Erythroblast (primary cell): ENCODE results near the gene HK3.

Experiments
- DNase-seq, 2 experiments: peaks; one replicate each; lab custom pipeline; 2025; lab: John Stamatoyannopoulos, UW
- GATA1 ChIP-seq: IDR thresholded peaks from 2 replicates; pipeline ENCODE4 v1.6.1; 2011; ENCODE audit warnings: low read depth, mild to moderate bottlenecking, control low read depth, low read length, moderate library complexity
- POLR2A ChIP-seq: IDR thresholded peaks from 2 replicates; pipeline ENCODE4 v1.6.1; 2011; ENCODE audit warnings: mild to moderate bottlenecking, low read length

Gene HK3, protein sequence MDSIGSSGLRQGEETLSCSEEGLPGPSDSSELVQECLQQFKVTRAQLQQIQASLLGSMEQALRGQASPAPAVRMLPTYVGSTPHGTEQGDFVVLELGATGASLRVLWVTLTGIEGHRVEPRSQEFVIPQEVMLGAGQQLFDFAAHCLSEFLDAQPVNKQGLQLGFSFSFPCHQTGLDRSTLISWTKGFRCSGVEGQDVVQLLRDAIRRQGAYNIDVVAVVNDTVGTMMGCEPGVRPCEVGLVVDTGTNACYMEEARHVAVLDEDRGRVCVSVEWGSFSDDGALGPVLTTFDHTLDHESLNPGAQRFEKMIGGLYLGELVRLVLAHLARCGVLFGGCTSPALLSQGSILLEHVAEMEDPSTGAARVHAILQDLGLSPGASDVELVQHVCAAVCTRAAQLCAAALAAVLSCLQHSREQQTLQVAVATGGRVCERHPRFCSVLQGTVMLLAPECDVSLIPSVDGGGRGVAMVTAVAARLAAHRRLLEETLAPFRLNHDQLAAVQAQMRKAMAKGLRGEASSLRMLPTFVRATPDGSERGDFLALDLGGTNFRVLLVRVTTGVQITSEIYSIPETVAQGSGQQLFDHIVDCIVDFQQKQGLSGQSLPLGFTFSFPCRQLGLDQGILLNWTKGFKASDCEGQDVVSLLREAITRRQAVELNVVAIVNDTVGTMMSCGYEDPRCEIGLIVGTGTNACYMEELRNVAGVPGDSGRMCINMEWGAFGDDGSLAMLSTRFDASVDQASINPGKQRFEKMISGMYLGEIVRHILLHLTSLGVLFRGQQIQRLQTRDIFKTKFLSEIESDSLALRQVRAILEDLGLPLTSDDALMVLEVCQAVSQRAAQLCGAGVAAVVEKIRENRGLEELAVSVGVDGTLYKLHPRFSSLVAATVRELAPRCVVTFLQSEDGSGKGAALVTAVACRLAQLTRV

DNA sequence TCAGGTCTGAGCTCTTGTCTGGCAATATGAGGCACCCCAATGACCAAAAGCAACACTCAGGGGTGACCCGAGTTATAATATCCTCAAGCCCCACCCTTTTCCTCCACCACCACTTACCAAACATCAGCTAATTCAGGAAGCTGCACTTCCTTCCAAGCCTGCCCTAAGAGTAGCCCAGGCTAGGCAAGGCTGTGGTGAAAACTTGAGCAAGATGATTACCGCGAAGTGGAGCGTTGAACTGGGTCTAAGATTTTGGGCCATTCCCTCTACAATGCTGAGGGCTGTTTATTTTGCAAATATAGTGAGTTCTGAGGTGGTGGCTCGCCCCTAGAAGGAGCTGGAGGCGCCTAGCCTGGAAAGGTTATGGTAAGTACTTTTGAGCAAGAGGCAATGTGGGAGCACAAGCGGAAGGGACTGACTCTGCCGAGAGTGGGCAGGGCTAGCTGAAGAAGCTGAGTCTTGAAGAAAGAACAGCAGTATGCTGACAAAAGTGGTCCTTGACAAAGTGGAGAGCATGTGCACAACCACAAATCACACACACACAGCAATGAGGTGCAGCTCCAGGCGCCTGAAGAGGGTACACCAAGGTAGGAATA, at the start of gene HK3:
TSS of gene HK3 (minus strand) at position 51 of the 596 bp plus-strand sequence. CDS start 3,187 bp downstream, outside the sequence.
- no peak for DNase-seq
- no peak for TF ChIP-seq POLR2A
- no peak for TF ChIP-seq GATA1

DNA sequence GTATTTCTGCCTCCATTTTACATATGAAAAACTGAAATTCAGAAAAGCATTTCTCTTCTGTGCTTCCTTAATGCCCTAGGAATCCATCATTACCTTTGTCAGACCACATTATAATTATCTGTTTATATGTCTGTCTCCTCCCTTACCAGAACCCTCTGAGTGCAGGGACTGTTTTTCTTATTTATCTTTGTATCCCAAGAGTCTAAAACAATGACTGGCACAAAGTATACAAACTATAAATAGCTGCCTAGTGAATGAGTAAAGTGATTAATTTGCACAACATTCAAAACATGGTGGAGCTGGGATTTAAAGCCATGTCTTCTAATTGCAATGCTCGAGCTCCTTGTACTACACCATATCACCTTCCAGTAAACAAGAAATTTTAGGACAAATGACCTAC, 49.3 kb upstream of the HK3 start:
- no peak for TF ChIP-seq GATA1
- no peak for TF ChIP-seq POLR2A
- DNase-seq: no peak

DNA sequence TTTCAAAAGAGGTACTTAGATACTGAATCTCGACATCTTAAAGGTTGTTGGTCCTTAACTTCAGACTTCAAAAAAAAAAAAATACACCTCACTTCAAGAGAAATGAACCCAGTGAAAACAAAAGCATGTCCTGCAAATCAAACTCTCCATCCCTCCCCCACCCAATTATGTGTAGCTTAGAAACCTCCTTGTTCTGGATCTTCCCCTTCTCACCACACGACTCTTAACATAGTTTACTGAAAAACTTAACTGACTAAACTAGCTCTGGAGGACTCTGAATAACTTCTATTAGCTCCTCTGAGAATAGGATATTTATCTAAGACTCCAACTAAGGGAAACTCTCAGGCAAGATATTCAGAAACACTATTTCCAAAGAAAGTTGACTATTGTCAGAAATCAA, 48.7 kb upstream of the HK3 start:
- TF ChIP-seq GATA1 (no peak), POLR2A (no peak)
- DNase-seq: no peak

DNA sequence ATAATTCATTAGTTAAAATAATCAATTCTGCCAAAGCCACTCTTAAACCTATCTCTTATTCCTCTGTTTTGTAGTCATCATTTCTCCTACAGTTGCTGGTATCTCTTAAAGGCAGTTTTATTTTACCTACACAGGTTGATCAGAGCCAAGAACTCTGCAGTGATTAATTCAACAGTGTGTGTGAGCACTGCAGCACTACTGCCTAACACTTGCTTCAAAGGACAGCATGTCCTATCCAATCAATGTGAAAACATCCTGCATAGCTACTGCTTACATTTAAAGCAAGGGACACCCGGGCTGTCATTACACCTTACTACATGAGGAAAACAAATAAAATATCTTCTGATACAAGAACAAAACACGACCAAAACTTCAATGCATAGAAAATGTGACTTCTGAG, 45.1 kb upstream of the HK3 start:
- TF ChIP-seq POLR2A (no peak), GATA1 (no peak)
- no peak for DNase-seq

DNA sequence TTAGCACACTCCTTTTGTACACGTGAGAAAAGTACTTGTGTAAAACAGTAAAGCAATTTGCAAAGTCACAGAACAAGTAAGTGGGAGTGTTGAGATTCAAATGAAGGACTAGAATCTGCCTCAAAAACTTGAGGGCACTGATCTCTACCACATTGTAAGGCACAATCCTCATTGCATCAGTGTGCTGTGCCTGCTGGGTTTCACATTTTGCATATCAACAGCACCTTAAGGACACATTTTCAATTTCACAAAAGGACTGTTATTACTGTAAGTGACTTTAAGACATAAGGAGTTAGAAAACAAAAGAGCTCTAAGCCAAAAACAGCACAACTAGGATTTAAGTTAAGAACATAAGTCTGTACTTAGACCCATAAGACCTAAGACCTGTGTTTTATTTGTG, 44.7 kb upstream of the HK3 start:
- peak in 1 of 2 experiments; percentile 16 for DNase-seq
- TF ChIP-seq POLR2A (no peak), GATA1 (no peak)

DNA sequence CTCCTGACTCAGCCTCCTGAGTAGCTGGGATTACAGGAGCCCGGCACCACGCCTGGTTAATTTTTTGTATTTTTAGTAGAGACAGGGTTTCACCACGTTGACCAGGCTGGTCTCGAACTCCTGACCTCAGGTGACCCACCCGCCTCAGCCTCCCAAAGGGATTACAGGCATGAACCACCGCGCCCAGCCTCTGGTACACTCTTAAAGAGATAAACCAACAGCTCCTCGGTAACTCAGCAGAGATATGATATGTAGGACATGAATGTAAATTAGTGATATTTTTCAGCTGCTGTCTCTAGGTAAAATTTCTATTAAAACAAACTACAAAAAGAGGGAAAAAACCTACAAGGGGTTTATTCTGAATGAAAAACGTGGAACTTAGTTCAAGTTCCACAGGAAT, 42.8 kb upstream of the HK3 start:
- TF ChIP-seq POLR2A (no peak), GATA1 (no peak)

DNA sequence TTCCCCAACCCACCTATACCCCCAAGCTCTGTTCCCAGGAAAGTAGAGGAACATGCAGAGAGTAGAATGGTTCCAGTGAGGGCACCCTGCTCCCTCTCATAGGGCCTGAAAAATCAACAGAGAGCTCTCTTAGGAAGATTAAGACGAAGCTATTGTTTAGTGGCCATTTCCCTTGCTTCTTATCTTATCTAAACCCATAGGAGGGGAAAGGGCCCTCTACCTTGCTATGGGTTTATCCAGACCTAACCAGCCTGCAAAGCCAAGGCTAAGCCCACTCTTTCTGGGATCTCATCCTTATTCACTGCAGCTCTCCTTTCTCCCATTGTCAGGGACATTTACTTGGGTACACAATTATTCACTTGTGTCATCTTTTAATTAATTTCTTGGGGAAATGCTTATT, 39.3 kb upstream of the HK3 start:
- peak in 1 of 2 experiments; percentile 10 for DNase-seq
- no peak for TF ChIP-seq POLR2A
- TF ChIP-seq GATA1: no peak

More for the DNA sequence above, 42.8 kb upstream of the HK3 start:
- peak; percentile 60 to 78 for DNase-seq

DNA sequence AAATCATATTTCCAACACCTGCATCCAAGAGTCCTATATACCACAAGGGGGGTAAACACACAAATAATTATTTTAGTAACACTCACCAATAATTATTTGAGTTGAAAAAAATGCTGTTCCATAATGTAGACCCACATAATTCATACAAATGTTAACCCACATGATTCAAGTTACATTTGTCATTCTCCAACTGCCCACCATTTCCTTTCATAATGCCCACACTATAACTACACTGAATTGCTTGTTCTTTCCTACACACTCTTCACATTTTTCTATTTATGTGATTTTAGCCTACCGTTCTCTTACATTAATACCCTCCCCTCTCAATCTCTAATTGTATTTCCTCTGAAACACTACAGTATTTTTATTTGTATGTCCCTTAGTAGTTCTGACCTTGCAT, 35.9 kb upstream of the HK3 start:
- DNase-seq: no peak
- no peak for TF ChIP-seq POLR2A
- no peak for TF ChIP-seq GATA1

DNA sequence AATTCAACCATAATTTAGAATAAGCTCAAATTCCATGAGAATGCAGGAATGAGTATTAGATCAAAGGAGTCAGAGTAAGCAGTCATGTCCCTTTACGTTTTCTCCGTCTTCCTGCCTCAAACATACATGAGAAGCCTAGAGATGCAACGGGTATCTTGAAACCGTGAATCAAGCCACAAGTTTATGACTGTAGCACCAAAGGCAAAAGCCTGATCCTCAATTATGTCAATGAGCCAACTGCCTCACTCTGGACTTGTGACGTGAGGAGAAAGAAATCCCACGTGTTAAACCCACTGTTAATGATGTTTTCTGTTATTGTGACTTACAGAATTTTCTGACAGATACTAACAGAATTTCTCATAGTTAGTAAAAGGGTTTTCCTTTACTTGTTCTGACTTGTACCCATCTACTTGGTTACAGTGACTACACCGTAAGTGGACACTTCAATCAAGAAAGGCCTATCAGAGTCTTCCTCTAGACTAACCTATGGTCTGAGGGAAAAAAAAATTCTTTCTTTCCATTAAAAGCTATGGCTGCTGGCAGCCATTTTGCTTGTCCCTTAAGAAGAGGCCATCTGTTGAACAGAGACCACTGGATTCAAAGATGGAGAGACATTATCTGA, 35.3 kb upstream of the HK3 start:
- DNase-seq: no peak
- TF ChIP-seq POLR2A (no peak), GATA1 (no peak)

DNA sequence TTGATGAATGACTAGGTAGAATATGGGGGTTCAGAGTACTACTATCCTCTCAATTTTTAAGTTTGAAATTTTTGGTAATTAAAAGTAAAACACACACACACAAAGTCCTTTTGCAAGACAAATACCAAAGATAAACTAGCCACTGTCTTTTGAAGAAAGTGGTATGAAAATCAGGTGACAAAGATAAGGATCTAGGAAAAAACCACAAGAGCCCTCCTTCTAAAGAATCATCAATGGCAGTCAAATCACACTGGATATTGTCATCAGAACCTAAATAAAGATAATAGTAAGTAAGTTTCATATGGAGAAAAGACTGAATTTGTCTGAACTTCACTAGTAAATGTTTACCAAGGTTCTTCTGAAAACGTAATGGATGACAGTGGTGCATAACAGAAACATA, 30.5 kb upstream of the HK3 start:
- no peak for DNase-seq
- TF ChIP-seq POLR2A: no peak
- no peak for TF ChIP-seq GATA1

DNA sequence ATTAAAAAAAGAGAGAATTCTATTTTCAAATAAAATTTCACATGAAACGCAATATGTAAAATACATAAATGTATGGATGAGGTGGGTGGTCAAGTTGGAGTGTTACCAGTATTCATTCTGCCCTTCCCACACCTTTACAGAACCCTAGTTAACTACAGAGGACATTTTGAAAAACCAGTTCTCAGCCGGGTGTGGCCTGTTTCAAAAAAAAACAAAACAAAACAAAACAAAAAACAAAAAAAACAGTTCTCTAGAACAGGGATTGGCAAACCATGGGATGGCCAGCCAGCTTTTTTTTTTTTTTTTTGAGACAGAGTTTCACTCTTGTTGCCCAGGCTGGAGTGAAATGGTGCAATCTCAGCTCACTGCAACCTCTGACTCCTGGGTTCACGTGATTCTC, 28.4 kb upstream of the HK3 start:
- DNase-seq: no peak
- TF ChIP-seq GATA1 (no peak), POLR2A (no peak)

DNA sequence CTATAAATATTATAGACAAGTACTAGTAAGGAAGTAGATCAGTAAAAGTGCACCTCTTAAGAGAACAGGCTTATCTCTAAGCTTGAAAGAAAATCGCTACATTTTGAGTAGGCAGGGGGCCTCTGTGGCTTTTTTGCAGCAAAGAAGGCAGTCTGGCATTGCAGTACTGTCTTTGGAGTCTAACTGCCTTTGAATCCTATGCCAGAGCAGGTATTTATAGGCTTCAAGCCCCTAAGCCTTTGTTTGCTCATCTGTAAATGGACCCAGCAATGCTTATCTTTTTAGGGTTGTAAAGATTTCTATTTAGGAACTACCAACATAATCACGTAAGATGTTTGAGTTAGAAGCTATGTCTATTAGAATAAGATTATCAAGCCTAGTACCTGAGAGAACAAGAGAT, 23.7 kb upstream of the HK3 start:
- no peak for TF ChIP-seq POLR2A
- no peak for TF ChIP-seq GATA1
- DNase-seq: no peak

DNA sequence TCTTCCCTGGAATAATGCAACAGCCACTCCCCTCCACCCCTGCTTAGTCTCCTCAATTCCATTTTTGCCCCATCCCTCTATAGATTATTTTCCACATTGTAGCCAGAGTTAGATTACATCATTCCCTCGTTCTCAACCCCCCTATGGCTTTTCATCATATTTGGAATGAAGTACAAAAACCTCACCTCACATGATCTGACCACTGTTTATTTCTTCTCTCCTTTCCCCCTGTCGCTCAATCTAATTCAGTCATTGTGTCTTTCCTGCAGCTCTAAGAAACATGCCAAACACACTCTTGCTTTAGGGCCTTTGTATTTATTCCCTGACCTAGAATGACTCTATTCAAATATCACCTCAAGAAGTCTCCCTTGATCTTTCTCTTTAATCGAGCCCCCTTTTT, 22.6 kb upstream of the HK3 start:
- DNase-seq: no peak
- no peak for TF ChIP-seq GATA1
- TF ChIP-seq POLR2A: no peak

DNA sequence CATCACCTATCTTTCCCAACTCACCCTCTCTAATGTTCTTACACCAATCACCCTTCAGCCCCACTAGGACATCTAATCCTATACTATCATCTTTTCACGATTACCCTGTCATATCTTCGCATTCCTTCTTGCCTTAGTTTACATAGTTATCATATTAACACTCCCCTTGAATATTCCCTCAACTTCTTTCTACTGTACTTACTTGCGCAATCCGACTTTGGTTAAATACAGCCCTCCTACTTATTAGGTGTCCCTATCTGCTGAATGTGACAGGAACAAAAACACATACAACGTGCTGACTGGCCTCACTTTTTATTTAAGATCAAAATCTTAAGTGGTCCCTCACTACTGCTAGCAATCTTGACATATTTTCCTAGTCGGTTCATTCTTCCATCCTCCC, 19.5 kb upstream of the HK3 start:
- TF ChIP-seq POLR2A (no peak), GATA1 (no peak)
- DNase-seq: no peak
